Gastrocnemius medialis (tissue), 4 donors: ENCODE measurements around the gene CAMSAP1.

ENCODE experiments used
- POLR2A ChIP-seq, 2 donors: fragments of 450-650 bp; IDR thresholded peaks; one replicate each; pipeline ENCODE4 v1.6.1; 2017; ENCODE audit warnings: antibody characterized with exemption in 2 of 2, mild to moderate bottlenecking in 2 of 2, moderate library complexity in 2 of 2
- TF ChIP-seq, protein P1 (sequence below), 5 experiments: fragments of 450-650 bp in 3 of 5; fragments of 200-600 bp in 2 of 5; sonication (generic) in 2 of 5; IDR thresholded peaks in 4 of 5; conservative IDR thresholded peaks in 1 of 5; 1 replicate in 4 of 5; 2 replicates in 1 of 5; pipeline ENCODE4 v1.5.1; 2016 to 2019; ENCODE audit warnings: antibody characterized with exemption in 5 of 5, mild to moderate bottlenecking in 3 of 5, moderate library complexity in 3 of 5

GRCh38 chr9:135924628-135925338 lies 17.4 kb upstream of the CAMSAP1 start:
- TF ChIP-seq, protein P1, sequence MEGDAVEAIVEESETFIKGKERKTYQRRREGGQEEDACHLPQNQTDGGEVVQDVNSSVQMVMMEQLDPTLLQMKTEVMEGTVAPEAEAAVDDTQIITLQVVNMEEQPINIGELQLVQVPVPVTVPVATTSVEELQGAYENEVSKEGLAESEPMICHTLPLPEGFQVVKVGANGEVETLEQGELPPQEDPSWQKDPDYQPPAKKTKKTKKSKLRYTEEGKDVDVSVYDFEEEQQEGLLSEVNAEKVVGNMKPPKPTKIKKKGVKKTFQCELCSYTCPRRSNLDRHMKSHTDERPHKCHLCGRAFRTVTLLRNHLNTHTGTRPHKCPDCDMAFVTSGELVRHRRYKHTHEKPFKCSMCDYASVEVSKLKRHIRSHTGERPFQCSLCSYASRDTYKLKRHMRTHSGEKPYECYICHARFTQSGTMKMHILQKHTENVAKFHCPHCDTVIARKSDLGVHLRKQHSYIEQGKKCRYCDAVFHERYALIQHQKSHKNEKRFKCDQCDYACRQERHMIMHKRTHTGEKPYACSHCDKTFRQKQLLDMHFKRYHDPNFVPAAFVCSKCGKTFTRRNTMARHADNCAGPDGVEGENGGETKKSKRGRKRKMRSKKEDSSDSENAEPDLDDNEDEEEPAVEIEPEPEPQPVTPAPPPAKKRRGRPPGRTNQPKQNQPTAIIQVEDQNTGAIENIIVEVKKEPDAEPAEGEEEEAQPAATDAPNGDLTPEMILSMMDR (IDR thresholded peaks at IDR 0.05 in 4 of 5, conservative IDR thresholded peaks at IDR 0.05 in 1 of 5) = no peak
- no peak for TF ChIP-seq POLR2A (IDR thresholded peaks at IDR 0.05)
